ENCODE measurements around the gene RAD51B. TPM values are rescaled to one million over a fixed set of nuclear protein-coding genes. Genes with fewer than 3 reads are reported as not detected.

Gene RAD51B
- total RNA-seq, 1 donor from 2014 or later: 17.0 TPM

DNA sequence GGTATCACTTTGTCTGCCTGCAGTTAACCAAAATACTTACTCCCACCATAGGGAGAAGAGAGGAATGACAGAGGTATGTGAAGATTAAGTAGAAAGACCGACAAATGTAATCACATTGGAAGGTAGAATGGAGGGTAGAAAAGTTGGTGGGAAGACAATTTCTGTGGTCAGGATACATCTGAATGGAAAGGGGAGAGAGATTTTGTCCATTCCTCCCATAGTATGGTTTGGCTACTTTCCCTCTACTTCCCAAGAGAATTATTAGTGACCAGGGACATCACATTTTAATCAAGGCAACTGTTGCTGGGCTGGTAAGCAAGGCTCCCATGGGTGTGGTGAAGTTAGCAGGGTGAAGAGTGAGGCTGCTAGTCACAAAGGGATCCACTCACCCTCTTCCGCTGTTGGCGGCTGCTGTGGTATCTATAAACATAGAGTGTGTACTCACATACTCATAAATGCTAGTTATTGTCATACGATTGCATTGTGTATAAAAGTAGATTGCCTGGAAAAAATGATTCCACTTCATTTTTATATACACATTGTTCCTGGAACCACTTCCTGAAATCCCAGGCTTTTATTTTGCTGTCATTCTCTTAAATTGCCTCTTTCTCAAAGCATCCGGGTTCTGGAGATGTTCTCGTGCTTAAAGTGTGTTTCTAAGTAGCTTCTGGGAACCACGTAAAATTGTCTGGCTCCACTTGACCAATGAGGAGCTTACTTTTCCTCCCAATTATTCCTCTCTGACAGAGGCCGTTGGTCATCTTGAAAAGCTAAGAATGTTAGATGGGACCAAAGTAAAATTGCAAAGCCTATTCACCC is 560.1 kb downstream of the RAD51B start:
- DNase-seq (ENCODE audit: low read depth): no peak

DNA sequence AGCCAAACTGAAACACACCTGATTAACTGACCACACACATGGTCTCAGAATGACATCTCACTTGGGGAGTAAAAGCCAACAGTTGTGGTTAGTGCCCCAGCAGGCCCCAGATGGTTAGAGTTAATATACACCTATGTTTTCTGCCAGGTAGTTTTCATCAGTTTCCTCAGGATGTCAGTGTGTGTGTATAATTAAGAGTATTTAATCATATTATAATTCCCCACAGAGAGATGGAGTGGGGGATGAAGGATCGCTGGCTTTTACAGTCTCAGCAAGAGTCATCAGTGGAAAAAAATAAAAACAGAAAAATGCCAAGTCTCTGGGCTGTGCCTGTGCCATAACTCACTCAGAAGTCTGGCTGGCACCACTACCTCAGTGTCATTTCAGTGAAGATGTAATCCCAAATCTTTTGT is 560.8 kb downstream of the RAD51B start:
- DNase-seq (ENCODE audit: low read depth): no peak

DNA sequence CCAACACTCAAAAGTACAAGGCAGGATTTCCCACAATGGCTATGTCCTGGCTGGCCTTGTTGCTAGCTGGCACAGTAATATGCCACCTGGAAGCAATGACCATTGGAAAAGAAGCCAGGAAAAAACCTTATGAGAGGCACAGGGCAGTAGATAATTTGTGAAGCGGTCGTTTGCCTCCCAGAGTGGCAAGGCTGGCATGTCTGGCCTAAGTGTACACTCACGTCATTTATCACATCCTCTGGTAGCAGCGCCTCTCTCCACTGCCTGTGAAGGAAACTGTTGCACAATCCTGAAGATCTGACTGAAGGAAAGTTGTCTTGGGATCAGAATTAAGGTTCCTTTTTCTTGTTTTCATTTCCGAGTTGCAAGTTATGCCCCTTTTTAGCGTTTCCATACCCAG is 564.8 kb downstream of the RAD51B start:
- no peak for DNase-seq (ENCODE audit: low read depth)

DNA sequence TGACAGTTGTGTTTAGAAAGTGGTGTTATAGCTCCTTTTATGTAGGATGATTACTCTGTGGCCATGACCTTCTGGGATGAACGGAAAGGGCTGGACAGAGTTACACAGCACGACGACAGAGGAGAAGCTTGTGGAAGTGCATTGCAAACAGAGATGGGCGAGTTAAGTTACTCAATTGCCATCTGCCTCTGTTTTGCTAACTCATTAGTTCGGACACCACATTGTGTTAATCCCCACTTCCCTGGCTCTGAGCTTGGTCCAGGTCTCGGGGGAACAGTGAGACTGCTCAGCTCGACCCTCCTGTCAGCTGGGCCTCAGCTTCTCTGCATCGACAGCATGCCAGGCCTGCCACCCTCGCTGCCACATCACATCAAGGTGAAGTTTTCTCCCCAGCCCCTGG is 565.3 kb downstream of the RAD51B start:
- no peak for DNase-seq (ENCODE audit: low read depth)

DNA sequence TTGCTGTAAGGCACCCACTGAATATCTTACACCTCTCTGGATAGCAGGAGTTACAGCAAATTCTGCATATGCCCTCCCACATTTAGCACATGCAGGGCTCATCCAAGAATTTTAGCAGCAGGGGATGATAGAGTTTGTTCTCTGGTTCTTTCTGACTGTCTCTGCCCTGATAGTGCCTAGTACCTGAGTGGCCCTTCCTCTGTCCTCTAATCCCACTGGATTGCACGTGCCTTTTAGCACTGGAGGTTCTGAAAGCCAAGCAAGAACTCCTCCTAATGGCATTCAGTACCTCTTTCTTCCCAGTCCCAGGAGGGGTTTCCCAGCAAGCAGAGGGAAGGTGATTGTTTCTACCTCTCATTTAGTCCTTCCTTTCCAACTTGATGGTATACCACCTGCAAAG is 566.9 kb downstream of the RAD51B start:
- DNase-seq (ENCODE audit: low read depth): no peak

DNA sequence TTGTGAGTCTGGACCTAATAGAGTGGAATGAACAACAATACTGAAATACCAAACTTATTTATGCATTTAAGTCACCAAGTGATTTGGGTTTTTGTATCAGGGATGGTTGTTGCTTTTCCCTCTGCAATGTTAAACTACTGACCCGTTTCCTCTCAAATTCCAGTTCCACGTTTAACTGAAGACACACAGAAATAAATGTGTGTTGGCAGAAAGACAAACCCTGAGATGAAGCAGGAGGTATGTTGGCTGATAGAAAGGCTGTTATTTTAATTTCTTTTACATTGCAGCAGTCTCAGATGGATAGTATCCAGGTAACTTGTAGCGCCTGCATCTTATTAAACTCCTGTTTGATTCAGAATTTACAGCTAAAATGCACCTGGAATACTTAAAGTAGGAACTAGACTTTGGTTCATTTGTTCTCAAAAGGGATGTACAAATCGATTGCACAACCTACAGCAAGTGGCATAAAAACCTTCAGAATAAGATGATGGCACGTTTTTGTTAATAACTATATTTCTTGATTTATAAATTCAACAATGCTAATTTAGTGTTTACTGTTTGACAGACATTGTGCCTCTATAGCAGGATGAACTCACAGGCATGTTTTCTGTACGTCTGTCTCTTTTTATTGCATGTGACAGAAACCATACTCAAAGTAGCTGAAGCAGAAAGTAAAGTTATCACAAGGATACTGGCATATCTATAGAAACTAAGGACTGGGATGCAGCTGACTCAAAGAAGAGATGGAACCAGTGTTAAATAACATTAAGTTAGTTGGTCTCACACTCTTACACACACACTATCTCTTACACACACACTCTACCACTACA is 567.6 kb downstream of the RAD51B start:
- DNase-seq (ENCODE audit: low read depth): no peak

DNA sequence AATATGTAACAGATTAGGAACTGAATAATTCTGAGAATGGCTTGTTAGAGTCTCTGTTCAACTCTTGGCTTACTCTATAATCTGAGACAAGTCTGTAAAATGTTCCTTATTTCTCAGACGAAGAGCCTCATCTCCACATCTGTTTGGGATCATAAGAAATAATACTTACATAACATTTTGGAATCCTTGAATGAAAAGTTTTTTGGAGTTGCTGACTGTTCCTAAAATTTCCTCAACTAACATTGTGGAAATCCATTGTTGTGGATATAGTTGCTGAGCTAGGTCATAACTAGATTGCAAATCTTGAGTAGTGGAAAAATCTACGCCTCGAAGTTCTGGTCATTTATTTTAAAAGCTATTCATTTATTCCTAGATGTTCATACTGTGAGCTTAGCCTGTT is 570.4 kb downstream of the RAD51B start:
- DNase-seq (ENCODE audit: low read depth): no peak

DNA sequence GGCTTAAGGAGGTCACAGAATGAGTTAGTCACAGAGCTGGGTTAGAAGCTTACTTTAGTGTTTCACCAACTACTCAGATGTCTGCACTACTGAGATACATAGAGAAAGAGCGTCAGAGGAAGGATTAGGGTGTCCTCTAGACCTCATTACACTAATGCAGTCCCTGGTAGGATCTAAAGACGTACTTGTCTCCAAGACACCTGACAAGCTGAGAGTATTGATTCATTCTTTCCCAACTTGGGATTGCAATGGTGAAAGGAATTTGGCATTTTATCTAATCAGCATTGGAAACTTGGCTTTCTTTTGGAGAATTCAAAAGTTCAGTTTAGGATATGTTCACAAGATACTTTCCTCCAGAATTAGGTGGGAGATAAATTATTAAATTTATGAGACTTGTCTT is 571.2 kb downstream of the RAD51B start:
- no peak for DNase-seq (ENCODE audit: low read depth)

DNA sequence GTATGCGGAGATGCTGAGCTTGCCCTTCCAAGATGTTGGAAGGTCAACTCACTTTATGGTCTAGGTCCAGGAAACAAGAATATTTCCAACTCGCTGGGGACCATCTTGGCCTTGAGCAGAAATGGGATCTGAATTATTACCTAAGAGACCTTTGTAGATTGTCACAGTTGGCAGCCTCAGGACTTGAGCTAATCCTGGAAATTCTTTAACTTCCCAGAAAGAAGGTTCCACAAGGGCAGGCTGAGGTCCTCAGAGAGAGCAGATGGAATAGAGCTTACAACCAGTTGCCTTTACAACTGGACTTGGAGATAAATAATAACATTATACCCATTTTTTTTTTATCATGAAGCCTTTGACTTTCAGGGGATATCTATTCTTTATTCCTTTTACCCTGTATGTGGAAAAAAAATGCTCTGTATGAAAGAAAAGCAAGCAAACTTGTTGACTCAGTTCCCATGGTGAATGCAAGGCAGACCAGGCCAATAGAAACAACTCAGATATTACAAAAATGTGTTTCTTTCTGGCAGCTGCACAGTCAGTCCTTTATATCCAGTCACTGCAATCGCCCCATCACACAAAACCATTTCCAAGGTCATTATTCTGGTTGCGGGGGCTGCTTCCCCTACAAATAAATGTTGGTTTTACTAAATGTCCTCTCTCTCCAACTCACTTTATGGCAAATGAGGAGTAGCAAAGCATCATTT is 571.9 kb downstream of the RAD51B start:
- no peak for DNase-seq (ENCODE audit: low read depth)

DNA sequence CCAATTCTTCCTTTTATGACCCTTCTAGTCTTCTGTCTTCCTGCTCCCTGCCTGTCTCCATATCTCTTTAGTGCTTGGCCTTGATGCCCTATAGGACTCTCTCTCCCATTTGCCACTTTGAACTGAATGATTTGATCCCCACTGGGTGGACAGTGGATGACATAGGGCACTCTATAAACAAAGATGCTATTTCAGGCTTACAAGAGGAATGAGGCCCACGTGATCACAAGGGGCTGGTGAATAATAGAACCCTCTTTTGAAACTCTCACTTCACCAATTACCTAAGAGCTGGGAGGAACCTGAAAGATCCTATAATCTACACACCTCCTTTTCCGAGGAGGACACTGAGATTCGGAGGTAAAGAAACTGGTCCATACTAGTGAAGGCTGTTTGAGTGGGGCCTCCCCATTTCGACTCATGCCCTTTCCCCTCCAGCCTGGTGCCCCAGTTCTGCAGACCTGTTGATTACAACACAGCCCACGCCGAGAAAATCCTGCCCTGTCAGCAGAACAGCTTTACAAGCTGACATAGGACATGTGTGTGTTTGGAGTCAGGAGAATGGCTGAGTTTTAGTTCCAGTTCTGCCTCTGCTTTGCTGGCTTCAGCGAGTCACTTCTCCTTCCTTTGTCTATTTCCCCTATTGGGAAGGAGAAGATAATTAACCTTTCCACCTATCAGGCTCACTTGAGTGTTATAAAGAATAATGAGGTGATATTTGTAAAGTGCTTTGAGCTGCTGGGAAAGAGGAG is 573.0 kb downstream of the RAD51B start:
- no peak for DNase-seq (ENCODE audit: low read depth)

DNA sequence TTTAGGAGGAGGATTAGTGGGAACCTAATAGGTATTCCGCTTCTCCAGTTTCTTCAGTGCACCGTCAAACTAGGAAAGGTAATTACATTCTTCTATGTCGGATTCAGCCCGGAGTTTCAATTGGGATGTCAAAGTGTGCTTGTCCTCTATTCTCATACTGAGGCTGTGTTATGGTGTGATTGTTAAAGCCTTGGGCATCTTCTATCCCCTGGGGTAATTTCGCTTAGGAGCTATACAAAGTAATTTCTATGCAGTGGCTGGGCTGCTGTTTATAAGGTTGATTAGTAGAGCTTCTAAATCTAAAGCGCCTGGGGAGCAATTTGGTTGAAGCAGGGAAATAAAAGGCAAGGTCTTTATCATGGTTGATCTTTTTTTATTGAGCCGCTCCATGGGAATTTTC is 573.7 kb downstream of the RAD51B start:
- DNase-seq (ENCODE audit: low read depth): no peak

DNA sequence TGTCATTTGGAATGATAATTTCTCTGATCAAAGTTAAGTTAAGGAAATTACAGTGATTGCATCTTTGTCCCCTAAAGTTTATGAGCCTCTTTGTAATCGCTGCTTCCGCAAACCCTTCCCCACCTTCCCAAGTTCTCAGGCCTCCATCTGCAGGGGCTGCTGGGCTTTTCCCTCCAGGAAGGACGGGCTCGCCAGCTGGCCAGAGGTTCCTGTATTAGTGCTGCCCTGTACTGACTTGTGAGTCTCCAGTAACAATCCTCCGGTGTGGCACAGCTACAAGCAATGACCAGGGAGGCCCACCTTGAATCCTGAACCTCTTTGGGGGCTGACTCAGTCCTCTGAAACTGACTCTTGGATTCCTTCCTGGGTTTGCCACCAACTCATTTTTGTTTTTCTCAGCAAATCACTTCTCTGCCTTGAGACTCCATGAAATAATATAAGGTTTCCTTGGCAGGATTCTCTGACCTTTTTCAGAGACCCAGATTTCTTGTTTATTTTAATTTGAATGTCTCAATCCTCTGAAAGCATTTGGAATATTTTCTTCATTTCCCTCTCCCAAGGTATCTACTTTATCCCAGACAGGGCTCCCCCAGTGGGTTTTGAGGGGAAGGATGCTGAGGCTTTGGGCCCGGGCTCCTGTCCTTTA is 574.7 kb downstream of the RAD51B start:
- no peak for DNase-seq (ENCODE audit: low read depth)

DNA sequence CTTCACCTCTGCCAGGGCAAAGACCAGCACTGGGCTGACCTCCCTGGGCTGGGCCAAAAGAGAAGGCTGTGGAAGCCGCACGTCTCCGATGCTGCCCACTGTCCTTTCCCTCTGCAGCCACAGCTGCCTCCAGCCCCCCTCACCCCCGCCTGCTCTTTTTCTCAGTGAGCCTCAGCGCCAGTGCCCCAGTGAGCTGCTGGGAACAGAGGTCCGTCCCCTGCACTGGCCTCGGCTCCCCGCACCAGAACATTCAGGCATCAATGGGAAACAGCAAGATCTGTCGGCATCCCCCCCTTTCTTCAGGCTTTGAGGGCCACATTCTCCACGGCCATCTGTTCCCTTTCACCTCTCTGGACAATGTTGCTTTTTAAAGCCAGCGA is 575.2 kb downstream of the RAD51B start:
- no peak for DNase-seq (ENCODE audit: low read depth)

DNA sequence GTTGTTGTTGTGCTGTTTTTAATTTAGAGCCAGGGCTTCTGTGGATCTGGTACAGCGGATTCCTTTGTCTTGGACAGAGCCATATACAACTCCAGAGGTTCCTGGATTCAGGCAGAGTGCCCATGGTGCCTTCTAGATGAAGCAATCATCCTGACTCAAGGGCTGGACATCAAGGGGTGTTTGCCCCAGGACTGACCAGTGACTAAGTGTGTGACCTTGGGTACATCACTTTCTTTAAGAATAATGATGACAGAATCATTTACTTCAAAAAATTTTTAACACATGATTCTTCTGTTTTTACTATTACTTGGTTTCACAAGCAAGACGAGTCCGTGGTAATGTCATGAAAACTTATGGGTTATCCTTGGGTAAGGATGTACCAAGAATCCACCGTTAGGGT is 576.0 kb downstream of the RAD51B start:
- no peak for DNase-seq (ENCODE audit: low read depth)

DNA sequence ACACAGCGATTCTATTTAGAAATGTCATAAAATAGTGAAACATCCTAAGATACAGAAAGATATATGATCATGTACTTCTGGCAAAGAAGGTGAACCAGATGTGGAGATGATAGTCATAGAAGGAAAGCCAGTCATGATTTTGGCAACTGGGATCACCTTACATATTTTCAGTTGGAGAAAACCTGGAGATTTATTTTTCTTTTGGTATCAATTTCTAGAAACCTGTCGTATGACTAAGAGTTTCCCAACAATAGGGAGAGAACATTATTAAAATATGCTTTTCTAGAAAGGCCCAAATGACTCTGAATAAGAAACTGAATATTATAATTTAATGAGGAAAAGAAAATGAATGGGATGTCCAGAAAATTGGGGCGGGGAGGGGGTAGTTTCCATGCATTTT is 576.9 kb downstream of the RAD51B start:
- DNase-seq (ENCODE audit: low read depth): no peak

DNA sequence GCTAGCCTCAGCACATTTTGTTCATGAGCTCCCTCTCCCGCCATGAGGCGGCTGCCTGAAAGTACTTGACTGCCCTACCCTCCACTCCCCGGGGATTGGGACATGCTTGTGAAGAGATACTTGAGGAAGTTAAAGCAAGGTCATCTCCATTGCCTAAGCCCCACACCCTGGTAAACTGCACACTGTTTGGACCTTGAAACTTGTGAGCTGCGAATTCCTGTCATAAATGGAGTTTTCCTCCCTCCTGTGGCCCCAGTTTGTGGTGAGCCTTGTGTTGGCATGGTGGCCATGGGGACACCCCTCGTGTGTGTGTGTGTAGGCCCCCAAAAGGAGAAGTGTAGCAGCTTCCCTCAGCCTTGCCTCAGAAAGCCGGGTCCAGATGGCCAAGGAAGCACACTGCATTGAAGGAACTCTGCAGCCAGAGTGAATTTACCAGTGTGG is 577.8 kb downstream of the RAD51B start:
- no peak for DNase-seq (ENCODE audit: low read depth)

DNA sequence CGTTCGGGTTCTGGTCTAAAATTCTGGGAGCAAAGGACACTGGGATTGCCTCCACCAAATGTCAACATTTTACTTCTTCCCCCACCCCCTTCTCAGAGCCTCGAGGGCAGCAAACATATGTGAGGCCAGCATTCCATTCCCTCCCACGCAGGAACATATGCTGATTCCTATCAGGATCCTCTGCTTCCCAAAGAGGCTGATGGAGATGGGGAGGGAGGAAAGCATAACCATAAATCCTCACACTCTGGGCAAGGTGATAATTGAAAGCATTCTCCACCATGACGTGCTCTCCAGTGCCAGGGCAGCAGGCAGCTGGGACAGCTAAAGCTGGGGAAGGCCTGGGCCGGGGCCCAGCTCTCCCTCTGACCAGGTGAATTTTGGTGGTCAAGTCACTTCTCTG is 578.2 kb downstream of the RAD51B start:
- no peak for DNase-seq (ENCODE audit: low read depth)

DNA sequence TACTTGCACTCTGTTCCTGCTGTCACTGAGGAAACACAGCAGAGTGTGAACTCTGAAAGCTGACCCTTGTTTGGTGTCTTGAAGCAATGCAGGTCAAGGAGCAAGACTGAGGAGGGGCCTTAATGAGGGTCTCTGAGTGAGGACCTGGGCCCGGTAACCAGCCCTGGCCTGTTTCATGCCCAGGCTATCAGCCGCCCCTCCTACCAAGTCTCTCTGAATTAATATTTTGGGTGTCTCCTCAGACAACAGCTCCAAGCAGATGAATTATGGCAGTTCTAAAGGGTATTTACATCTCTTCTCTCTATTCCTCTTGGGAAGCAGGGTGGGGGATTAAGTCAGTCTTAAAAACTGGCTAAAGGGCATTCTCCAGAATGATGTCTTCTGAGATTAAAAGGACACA is 578.8 kb downstream of the RAD51B start:
- DNase-seq (ENCODE audit: low read depth): no peak

DNA sequence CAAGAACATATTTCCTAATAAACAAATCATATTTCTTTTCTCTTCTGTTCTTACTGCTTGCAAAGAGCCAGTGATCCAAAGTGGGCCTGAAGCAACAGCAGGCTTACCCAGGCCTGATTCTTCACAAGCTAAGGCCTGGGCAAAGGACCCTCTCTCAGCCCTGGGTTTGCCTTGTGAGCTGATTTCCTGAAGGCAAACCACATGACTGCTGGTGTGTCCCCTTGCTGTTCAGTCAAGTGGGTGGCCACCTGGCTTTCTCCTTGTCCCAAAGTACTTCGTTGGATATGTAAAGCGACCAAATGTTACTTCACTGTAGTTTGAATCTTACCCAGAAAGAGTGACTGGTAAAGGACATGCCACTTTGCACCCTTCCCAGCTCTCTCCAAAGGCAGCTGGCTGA is 580.4 kb downstream of the RAD51B start:
- no peak for DNase-seq (ENCODE audit: low read depth)

DNA sequence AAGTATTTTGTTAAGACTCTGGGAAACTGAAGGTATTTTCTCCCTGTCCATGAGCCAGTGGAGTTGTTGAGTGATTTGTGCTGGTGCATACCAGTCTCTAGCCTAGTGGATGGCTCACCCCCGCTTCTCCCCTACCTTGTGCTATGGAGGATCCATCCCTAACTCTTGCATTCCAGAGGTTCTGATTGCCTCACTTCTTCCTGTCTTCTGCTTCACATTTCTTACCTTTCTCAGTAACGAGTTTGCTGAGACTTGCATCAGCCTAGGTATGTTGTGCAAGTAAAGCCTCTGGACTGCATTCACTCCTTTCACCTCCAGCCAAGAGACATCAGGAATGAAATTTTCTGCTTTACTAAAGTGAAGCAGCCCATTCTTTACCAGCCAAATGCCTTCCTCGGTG is 581.7 kb downstream of the RAD51B start:
- peak; percentile 67 for DNase-seq (ENCODE audit: low read depth)

DNA sequence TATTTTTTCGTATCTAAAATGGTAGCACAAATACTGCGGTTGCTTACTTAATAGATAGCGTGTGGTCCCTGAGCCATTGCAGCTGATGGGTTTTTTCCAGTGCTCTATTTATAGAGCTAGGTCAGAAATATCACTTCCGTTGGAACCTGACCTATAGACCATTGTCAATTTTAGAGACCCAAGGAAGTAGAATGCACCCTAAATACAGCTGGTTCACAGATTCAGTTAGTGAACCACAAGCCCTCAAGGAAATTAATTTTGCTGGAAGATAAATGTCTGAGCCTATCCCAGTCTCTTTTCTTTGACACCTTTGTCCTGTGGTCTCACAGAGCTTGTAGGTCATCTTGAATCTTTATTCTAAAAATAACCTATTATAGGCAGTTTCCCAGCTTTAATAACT is 582.3 kb downstream of the RAD51B start:
- DNase-seq (ENCODE audit: low read depth): no peak
